Esophagus muscularis mucosa (tissue), 4 donors: Measurements from ENCODE around the gene PGAM5. TPM values are rescaled to one million over a fixed set of nuclear protein-coding genes. Genes with fewer than 3 reads are reported as not detected.

Experiments
- DNase-seq: peaks from one replicate; pipeline ENCODE4 v3.0.0-alpha.2; 2017; ENCODE audit errors: extremely low spot score
- H3K27ac ChIP-seq, 4 donors: fragments of 200-600 bp; sonication (generic); replicated peaks in 1 of 4; 1 replicate in 3 of 4; 2 replicates in 1 of 4; pipeline ENCODE4 v1.5.1; 2016 to 2019; ENCODE audit warnings: mild to moderate bottlenecking in 1 of 4
- H3K27me3 ChIP-seq, 4 donors: fragments of 200-600 bp; sonication (generic); one replicate each; pipeline versions ENCODE4 v1.5.1 to v1.6.0; 2016 to 2019
- H3K36me3 ChIP-seq, 4 donors: fragments of 200-600 bp; sonication (generic); one replicate each; pipeline ENCODE4 v1.5.1; 2016 to 2019
- H3K4me1 ChIP-seq, 4 donors: fragments of 200-600 bp; sonication (generic); one replicate each; pipeline ENCODE4 v1.5.1; 2016 to 2019
- H3K4me3 ChIP-seq, 4 donors: fragments of 200-600 bp; sonication (generic); 1 replicate in 2 of 4; 2 replicates in 2 of 4; pipeline ENCODE4 v1.5.1; 2016 to 2019; ENCODE audit warnings: mild to moderate bottlenecking in 4 of 4, moderate library complexity in 1 of 4
- H3K9me3 ChIP-seq, 4 donors: fragments of 200-600 bp; sonication (generic); 1 replicate in 3 of 4; 2 replicates in 1 of 4; pipeline ENCODE4 v1.5.1; 2016 to 2019
- CTCF ChIP-seq, 3 experiments: fragments of 200-600 bp in 2 of 3; fragments of 450-650 bp in 1 of 3; sonication (generic) in 2 of 3; IDR thresholded peaks; one replicate each; pipeline ENCODE4 v1.5.1; 2017 to 2019; ENCODE audit warnings: antibody characterized with exemption in 3 of 3, mild to moderate bottlenecking in 2 of 3, moderate library complexity in 1 of 3
- EP300 ChIP-seq: sonication (generic); formaldehyde crosslinking; IDR thresholded peaks from one replicate; pipeline ENCODE4 v1.6.1; 2017; ENCODE audit warnings: antibody characterized with exemption
- POLR2A ChIP-seq: fragments of 450-650 bp; IDR thresholded peaks from one replicate; pipeline ENCODE4 v1.6.1; 2017; ENCODE audit warnings: antibody characterized with exemption, moderate library complexity, mild to moderate bottlenecking, low read depth
- POLR2AphosphoS5 ChIP-seq, 2 donors: sonication (generic); formaldehyde crosslinking; IDR thresholded peaks; one replicate each; pipeline ENCODE4 v1.6.1; 2017; ENCODE audit warnings: antibody characterized with exemption in 2 of 2
- WGBS: methylation state at CpG from one replicate; pipeline ENCODE4 v1.1.5; 2018; 5-methylcytosine and 5-hydroxymethylcytosine counted together
- intact Hi-C: fragments of 100-400 bp; cut with DNase I; formaldehyde crosslinking; loops from one replicate; pipeline ENCODE4 v1.15.1; 2023
- total RNA-seq, 4 donors: library from RNA; depleted of rRNA; stranded (reverse); fragments of >200 nt; gene quantifications; one replicate each; pipeline versions ENCODE4 v1.1.0 to v1.2.1, GENCODE V29; 2016

The PGAM5 gene
- total RNA-seq, 4 donors from 2014 or later = 19.9 to 37.0 (median 26.9) TPM

- peaks cover 81 to 99% (median 95%) of the 10 kb centered on the region in 4 donors for H3K36me3 ChIP-seq
- H3K27ac ChIP-seq = no peak overlapping the region
- no peak for TF ChIP-seq CTCF (IDR thresholded peaks at IDR 0.05)
- no peak for TF ChIP-seq EP300
- no peak for TF ChIP-seq POLR2AphosphoS5 (IDR thresholded peaks at IDR 0.05)
- no peak for TF ChIP-seq POLR2A
- no peaks in the 10 kb centered on the region for H3K27me3 ChIP-seq
- intact Hi-C loops = no loop called here
- WGBS = 96% methylated on average over 12 of the region's 12 CpGs
- no peaks in the 10 kb centered on the region for H3K9me3 ChIP-seq
- no peaks in the 10 kb centered on the region for H3K4me1 ChIP-seq
- DNase-seq = no peak
- no peak overlapping the region for H3K4me3 ChIP-seq
Measured at GRCh38 chr12:132726386-132726785, 15.7 kb downstream of the PGAM5 start.

- H3K36me3 ChIP-seq = peaks cover 83 to 99% (median 95%) of the 10 kb centered on the region in 4 donors
- H3K27ac ChIP-seq = no peak overlapping the region
- intact Hi-C loops = no loop called here
Measured at GRCh38 chr12:132727091-132727794, 16.6 kb downstream of the PGAM5 start.

GRCh38 chr12:132728502-132728901, 17.9 kb downstream of the PGAM5 start:
- H3K4me3 ChIP-seq = no peak overlapping the region
- no peak overlapping the region for H3K27ac ChIP-seq
- H3K9me3 ChIP-seq = no peaks in the 10 kb centered on the region
- H3K36me3 ChIP-seq = peaks cover 86 to 99% (median 95%) of the 10 kb centered on the region in 4 donors
- DNase-seq = no peak
- no peaks in the 10 kb centered on the region for H3K27me3 ChIP-seq
- H3K4me1 ChIP-seq = no peaks in the 10 kb centered on the region
- intact Hi-C loops = no loop called here
- WGBS = 99% methylated on average over 7 of the region's 7 CpGs
- no peak for TF ChIP-seq EP300
- no peak for TF ChIP-seq POLR2A
- no peak for TF ChIP-seq POLR2AphosphoS5 (IDR thresholded peaks at IDR 0.05)
- TF ChIP-seq CTCF (IDR thresholded peaks at IDR 0.05) = no peak

More at GRCh38 chr12:132727091-132727794, 16.6 kb downstream of the PGAM5 start:
- no peak overlapping the region for H3K4me3 ChIP-seq
- DNase-seq = no peak
- no peak for TF ChIP-seq POLR2AphosphoS5 (IDR thresholded peaks at IDR 0.05)
- TF ChIP-seq EP300 = no peak
- TF ChIP-seq POLR2A = no peak
- no peak for TF ChIP-seq CTCF (IDR thresholded peaks at IDR 0.05)
- 90% methylated on average over 30 of the region's 37 CpGs for WGBS
- no peaks in the 10 kb centered on the region for H3K27me3 ChIP-seq
- no peaks in the 10 kb centered on the region for H3K4me1 ChIP-seq
- no peaks in the 10 kb centered on the region for H3K9me3 ChIP-seq

- TF ChIP-seq EP300 (no peak), POLR2AphosphoS5 (IDR thresholded peaks at IDR 0.05) (no peak)
Measured at GRCh38 chr12:132729541-132730320, 19.1 kb downstream of the PGAM5 start.

GRCh38 chr12:132730353-132730752, 19.7 kb downstream of the PGAM5 start:
- Histone ChIP-seq H3K36me3 (peaks cover 85 to 99% (median 95%) of the 10 kb centered on the region in 4 donors), H3K9me3 (no peaks in the 10 kb centered on the region), H3K4me1 (no peaks in the 10 kb centered on the region), H3K27ac (no peak overlapping the region), H3K27me3 (no peaks in the 10 kb centered on the region), H3K4me3 (no peak overlapping the region)
- DNase-seq = no peak
- no peak for TF ChIP-seq EP300
- no peak for TF ChIP-seq POLR2AphosphoS5 (IDR thresholded peaks at IDR 0.05)
- no peak for TF ChIP-seq POLR2A
- no peak for TF ChIP-seq CTCF (IDR thresholded peaks at IDR 0.05)
- intact Hi-C loops = no loop called here
- 91% methylated on average over 6 of the region's 11 CpGs for WGBS

More at GRCh38 chr12:132729541-132730320, 19.1 kb downstream of the PGAM5 start:
- Histone ChIP-seq H3K9me3 (no peaks in the 10 kb centered on the region), H3K4me3 (no peak overlapping the region), H3K4me1 (no peaks in the 10 kb centered on the region), H3K27me3 (no peaks in the 10 kb centered on the region), H3K36me3 (peaks cover 85 to 99% (median 95%) of the 10 kb centered on the region in 4 donors), H3K27ac (no peak overlapping the region)
- intact Hi-C loops = no loop called here
- DNase-seq = no peak
- WGBS = 87% methylated on average over 24 of the region's 24 CpGs
